ENCODE results near the gene TBX21.

The TBX21 gene

GRCh38 chr17:47733047-47733673 lies at the start of gene TBX21:
TSS of gene TBX21 (plus strand) at chr17:47733236. CDS start at chr17:47733455, 219 bp downstream.
- peak; percentile 18 to 87 for DNase-seq

GRCh38 chr17:47684025-47684424 lies 49.0 kb upstream of the TBX21 start:
- DNase-seq = no peak

GRCh38 chr17:47684535-47685193 lies 48.4 kb upstream of the TBX21 start:
- DNase-seq = no peak

GRCh38 chr17:47685556-47686275 lies 47.3 kb upstream of the TBX21 start:
- no peak for DNase-seq

- DNase-seq = no peak
Observed at GRCh38 chr17:47686276-47686635, 46.8 kb upstream of the TBX21 start.

GRCh38 chr17:47686664-47687327 lies 46.2 kb upstream of the TBX21 start:
- DNase-seq = no peak

- no peak for DNase-seq
Observed at GRCh38 chr17:47687328-47687690, 45.7 kb upstream of the TBX21 start.

- DNase-seq = peak in 1 of 2 experiments; percentile 30
Observed at GRCh38 chr17:47687748-47688147, 45.3 kb upstream of the TBX21 start.

- no peak for DNase-seq
Observed at GRCh38 chr17:47690121-47690520, 42.9 kb upstream of the TBX21 start.

- no peak for DNase-seq
Observed at GRCh38 chr17:47692137-47692894, 40.7 kb upstream of the TBX21 start.

GRCh38 chr17:47692895-47693730 lies 39.9 kb upstream of the TBX21 start:
- DNase-seq = no peak

GRCh38 chr17:47693731-47694580 lies 39.1 kb upstream of the TBX21 start, which contains the start of gene TBKBP1:
TSS of gene TBKBP1 (plus strand) at chr17:47694161. CDS start at chr17:47696113, 1,952 bp downstream.
- peak in 1 of 2 experiments; percentile 82 for DNase-seq

- DNase-seq = peak in 1 of 2 experiments; percentile 78
Observed at GRCh38 chr17:47694581-47695428, 38.2 kb upstream of the TBX21 start.

- no peak for DNase-seq
Observed at GRCh38 chr17:47695429-47696376, 37.3 kb upstream of the TBX21 start.

GRCh38 chr17:47696717-47697642 lies 36.1 kb upstream of the TBX21 start:
- DNase-seq = no peak

GRCh38 chr17:47697906-47698711 lies 34.9 kb upstream of the TBX21 start:
- no peak for DNase-seq
